Measurements from ENCODE around the gene DNAJC15.

DNA sequence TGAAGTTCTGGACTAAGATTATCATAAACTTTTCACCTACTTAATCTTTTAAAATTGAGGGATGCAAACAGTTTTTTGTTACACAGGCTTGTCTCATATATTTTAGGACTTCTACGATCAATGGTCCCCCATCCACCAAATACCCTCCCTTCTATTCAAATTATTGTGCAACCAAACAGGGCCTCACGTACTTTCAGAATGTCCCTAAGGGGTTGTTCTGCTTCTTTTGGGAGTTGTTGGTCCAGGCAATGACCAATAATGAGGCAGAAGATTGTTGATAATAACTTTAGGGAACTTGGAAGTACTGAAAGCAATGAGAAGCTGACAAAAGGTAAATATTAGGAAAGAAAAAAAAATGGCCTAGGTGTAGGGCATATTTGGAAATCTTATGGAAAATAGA lies 2.9 kb downstream of the DNAJC15 start:
- TF ChIP-seq CTCF (IDR thresholded peaks at IDR 0.05): no peak
- TF ChIP-seq POLR2A (IDR thresholded peaks at IDR 0.05): no peak
- TF ChIP-seq POLR2AphosphoS5 (IDR thresholded peaks at IDR 0.05): no peak
